ENCODE measurements around the gene RANBP3L.
"Not testable (repeated sequence)": the region's sequence is repeated elsewhere in the genome, so short reads cannot be mapped to it uniquely, and the experiment has no call there.

Gene RANBP3L

DNA sequence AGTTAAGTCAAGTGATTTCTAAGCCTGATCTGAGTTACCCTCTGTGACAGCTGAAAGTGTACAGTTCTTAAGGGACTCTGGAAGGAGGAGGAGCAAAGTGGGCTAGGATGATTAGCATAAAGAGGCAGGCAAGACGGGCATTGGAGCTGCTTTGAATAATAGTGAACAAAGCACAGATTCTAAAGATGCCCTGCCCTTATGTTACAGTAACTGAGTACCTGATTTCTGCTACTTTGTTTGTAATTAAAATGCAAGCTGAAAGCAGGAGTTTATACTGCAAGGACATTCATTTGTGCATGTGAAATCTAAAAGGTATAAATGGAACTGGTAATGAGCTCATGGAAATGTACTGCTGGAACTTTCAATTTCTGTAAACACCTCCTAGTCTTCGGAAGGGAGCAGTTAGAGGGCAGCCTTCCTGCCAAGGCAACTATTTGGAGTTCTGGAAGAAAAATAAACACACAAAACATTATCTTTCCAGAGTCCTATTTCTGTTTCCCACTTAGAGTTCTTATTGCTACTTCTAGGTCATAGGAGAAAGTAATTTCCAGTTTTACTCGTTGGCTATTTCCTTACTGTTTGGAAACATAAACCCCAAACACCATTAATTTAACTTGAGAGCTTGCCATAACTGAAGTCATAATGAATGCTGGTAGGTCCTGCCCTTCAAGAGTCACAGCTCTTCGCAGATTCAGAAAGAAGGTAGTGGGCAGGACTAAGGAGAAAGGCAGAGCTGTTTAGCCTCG, at the start of gene RANBP3L:
Gene RANBP3L (minus strand): TSS at position 45 of the 746 bp plus-strand sequence. CDS start 486 bp downstream, outside the sequence.
- no peak for DNase-seq

GRCh38 chr5:36346896-36347690, 45.4 kb upstream of the RANBP3L start:
- no peak for DNase-seq

- no peak for DNase-seq
Measured at GRCh38 chr5:36344899-36345298, 43.2 kb upstream of the RANBP3L start.

DNA sequence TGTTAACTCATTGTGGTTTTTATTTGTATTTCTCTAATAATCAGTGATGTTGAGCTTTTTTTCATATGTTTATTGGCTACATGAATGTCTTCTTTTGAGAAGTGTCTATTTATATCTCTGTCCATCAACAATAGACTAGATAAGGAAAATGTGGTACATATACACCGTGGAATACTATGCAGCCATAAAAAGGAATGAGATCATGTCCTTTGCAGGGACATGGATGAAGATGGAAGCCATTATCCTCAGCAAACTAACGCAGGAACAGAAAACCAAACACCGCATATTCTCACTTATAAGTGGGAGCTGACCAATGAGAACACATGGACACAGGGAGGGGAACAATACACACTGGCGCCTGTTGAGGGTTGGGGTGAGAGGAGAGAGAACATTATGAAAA, 40.0 kb upstream of the RANBP3L start:
- not testable (repeated sequence) for DNase-seq

GRCh38 chr5:36337597-36337996, 35.9 kb upstream of the RANBP3L start:
- DNase-seq = no peak

DNA sequence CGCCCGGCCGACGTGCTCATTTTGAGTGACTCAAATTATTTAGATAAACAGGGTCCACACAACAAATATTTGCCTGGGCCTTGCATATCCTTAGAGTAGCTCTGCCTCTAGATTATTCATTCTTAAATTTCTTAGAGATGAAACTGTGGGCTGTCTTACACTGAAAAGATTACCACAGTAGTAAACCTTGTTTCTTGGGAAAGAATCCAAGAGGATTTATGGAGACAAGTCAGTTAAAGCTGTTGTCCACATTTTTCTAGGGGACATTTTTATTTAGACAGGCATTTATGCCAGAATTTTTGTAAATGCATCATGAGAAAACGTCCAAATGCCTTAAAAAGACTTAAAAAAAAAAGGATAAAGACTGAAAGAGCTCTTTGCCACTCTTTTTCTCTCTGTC, 32.6 kb upstream of the RANBP3L start:
- no peak for DNase-seq

- DNase-seq = not testable (repeated sequence)
Measured at GRCh38 chr5:36332720-36333119, 31.0 kb upstream of the RANBP3L start.

GRCh38 chr5:36325196-36325595, 23.5 kb upstream of the RANBP3L start:
- DNase-seq = no peak

DNA sequence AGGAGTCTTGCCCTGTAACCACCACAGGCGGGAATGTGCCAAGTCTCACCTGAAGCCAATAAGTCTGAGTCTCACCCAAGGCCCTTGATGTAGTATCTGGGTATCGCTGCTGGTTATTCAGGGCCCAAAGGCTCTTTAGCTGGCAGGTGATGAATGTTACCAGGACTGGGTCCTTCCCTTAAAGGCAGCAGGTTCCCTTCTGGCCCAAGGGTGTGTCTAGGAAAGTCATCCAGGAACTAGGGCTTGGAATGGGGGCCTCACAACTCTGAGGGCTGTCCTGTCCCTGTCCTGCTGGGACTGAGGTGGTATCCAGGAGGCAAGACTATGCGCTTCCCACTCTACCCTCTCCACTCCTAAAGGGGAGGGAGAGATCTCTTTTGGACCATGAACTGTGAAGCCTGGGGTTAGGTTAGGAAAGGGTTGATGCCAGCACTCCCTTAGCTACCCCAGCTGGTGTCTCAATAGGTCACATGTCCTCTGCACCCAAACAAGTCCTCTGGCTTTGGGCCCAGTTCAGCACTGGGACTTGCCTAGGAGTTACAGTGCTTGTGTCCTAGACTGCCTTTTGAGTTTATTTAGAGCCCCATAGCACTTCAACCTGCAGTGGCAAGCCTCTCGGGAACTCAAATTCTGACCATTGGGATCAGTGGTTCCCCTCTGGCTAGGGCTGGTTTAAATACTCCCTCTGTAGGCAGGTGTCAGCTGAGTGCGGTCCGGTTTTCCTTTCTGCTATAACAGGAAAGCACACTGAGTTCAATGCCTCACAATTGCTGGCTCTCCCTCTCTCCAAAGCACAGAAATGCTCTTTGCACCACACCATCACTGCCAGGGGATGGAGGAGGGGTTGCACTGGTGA, 22.5 kb upstream of the RANBP3L start:
- DNase-seq = no peak

GRCh38 chr5:36312953-36313672, 11.4 kb upstream of the RANBP3L start:
- DNase-seq = no peak

DNA sequence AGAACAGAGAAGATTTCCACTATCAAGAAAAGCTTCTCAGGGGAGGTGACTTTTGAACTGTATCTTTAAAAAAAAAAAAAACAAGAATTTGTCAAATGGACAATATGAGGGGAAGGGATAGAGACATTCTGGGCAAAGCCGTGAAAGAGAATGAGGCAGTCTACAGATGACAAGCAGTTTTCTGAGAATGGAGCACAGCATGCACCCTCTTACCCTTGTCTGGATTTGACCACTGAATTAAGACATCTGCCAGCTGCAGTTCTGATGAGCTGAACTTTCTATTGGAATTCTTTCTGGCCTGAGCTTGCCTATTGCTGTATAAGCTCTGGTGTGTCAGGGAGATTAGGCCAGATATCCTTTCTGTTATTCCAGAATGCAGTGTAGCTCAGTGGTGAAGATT, 10.3 kb upstream of the RANBP3L start:
- no peak for DNase-seq

- DNase-seq = no peak
Measured at GRCh38 chr5:36310138-36310537, 8.4 kb upstream of the RANBP3L start.

GRCh38 chr5:36305571-36306326, 4.0 kb upstream of the RANBP3L start:
- no peak for DNase-seq

- no peak for DNase-seq
Measured at GRCh38 chr5:36304095-36304805, 2.5 kb upstream of the RANBP3L start.

DNA sequence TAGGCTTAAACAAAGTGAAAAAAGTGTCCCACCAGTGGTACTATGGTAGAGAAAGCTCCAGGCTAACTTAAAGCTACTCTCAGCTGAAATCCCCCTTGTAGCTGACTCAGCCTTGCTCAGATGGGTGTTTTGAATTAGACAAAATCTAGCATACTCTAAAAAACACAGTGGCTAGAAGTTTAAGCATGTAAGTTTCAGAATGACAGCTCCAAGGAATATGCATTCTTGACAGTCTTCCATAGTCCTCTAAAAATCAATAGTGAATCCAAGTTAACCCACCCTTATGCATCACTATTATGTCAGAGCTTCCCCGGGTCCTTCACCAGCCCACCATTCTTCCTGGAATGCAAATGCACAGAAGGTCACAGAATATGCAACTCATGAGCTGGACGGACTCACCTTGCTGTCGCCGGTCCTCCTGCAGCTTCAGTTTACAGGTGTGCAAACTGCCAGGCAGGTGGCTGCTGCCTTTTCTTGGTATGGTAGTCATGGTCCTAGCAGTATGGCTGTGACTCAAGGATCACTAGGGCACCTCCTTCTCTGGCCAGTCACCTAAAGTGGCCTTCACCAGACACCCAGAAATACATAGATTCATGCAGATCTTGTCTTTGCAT, 668 bp downstream of the RANBP3L start:
- no peak for DNase-seq

- DNase-seq = no peak
Measured at GRCh38 chr5:36300191-36300926, 1.3 kb downstream of the RANBP3L start.

DNA sequence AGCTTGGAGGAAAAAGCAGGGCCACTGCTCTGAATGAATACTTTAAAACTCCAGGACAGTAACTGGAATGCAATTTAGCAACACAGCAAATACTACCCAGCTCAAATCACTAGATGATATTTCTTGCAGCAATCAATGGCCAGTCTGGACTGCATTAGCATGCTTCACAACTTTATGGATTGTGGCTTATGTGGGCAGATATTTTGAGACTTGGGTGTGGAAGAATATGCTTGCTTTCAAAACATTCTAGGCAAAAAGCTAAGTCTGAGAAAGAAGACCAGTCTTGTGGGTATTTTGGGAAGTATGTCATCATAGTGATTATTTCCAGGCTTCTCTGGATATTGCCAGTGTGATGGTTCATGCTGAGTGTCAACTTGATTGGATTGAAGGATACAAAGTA, 3.1 kb downstream of the RANBP3L start:
- DNase-seq = no peak

GRCh38 chr5:36297653-36298052, 4.0 kb downstream of the RANBP3L start:
- DNase-seq = no peak

DNA sequence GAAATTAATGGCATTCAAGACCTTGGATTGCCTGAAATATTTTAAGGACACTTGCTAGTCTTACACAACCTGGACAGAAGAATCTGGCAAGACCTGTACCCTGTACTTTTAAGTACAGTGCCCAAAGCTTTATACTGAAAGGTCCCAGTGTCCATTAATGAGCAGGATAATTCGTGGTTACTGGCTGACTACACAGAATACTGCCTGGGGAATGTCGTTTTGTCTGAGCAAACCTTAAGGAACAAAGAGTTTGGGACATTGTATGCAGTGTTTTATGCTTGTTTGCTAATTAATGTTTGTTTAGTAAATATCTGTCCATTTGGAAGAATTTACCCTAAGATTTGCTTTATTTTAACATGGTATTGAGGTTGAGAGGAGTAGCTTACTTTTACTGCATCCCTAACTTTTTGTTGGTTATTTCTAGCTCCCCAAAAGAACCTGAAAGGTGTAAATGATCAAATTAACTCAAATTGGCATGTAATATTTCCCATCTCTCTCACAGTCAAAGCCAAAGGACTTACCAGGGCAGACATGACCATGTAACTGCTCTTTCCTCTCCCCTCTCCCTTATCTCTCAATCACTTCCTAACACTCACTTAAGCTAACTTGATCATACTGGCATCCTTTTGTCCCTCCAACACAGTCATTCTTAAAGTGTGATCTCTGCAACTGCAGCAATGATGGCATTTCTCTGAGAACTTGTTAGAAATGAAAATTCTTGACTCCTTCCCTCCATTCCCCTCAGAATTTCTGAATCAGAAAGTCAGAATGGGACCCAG, 15.7 kb downstream of the RANBP3L start:
- DNase-seq = no peak
